GM12878 (cell line): ENCODE data around the gene ADCY5. TPM values are rescaled to one million over a fixed set of nuclear protein-coding genes. Genes with fewer than 3 reads are reported as not detected.

ENCODE experiments used
- ATAC-seq: fragments of 200-7000 bp; cut with Tn5 transposase; 3 replicates; pipeline ENCODE4 v1.9.1; 2020; ENCODE audit warnings: mild to moderate bottlenecking, moderate library complexity
- BruUV-seq: library from RNA; stranded (reverse); fragments of 400-500 nt; replicated peaks from 2 replicates; lab custom pipeline; 2021; lab: Mats Ljungman, UMichigan
- CTCF ChIA-PET: fragments of 300-600 bp; sonication (Branson Sonifier 250); formaldehyde crosslinking; extraction: SDS; loops from one replicate; lab custom pipeline; 2021; ENCODE audit warnings: inconsistent platforms; lab: Yijun Ruan, JAX
- POLR2A ChIA-PET: fragments of 350-600 bp; formaldehyde crosslinking; extraction: SDS; loops from one replicate; lab custom pipeline; 2021; ENCODE audit warnings: inconsistent platforms; lab: Charles Lee
- RAD21 ChIA-PET: fragments of 300-600 bp; sonication (Branson Sonifier 250); formaldehyde crosslinking; loops from one replicate; lab custom pipeline; 2023; ENCODE audit warnings: antibody characterized with exemption; ENCODE audit not compliant: unreplicated experiment; lab: Charles Lee
- SMC1A ChIA-PET: fragments of 300-600 bp; sonication (Branson Sonifier 250); formaldehyde crosslinking; loops from one replicate; lab custom pipeline; 2023; ENCODE audit not compliant: unreplicated experiment, uncharacterized antibody; lab: Charles Lee
- DNase-seq: peaks from one replicate; pipeline ENCODE4 v3.0.0-alpha.2; 2011; ENCODE audit warnings: low read depth, low spot score
- FAIRE-seq: peaks from 3 replicates; lab custom pipeline; 2011; peaks lifted over from hg19 to GRCh38; lab: Jason Lieb, UNC
- H2AFZ ChIP-seq: 2 replicates; pipeline ENCODE4 v1.6.0; 2011; ENCODE audit warnings: low read depth, low read length, control low read depth; ENCODE audit not compliant: control insufficient read depth
- H3K27ac ChIP-seq: 2 replicates; pipeline ENCODE4 v1.5.1; 2011; ENCODE audit warnings: control low read depth; ENCODE audit not compliant: control insufficient read depth, insufficient read depth
- H3K27me3 ChIP-seq, 2 experiments: replicated peaks in 1 of 2; 2 replicates each; pipeline versions ENCODE4 v1.6.0 to v1.6.1; 2011; ENCODE audit warnings: low read length in 1 of 2; ENCODE audit not compliant: control insufficient read depth in 2 of 2, insufficient read depth in 2 of 2
- H3K36me3 ChIP-seq, 2 experiments: 2 replicates each; pipeline ENCODE4 v1.5.1; 2011; ENCODE audit warnings: low read length in 1 of 2; ENCODE audit not compliant: control insufficient read depth in 2 of 2, insufficient read depth in 2 of 2
- H3K4me1 ChIP-seq: 2 replicates; pipeline ENCODE4 v1.6.1; 2011; ENCODE audit warnings: mild to moderate bottlenecking, low read length, moderate library complexity, mixed read lengths; ENCODE audit not compliant: control insufficient read depth, insufficient read depth
- H3K4me2 ChIP-seq: 2 replicates; pipeline ENCODE4 v1.6.0; 2011; ENCODE audit warnings: control low read depth; ENCODE audit not compliant: control insufficient read depth, insufficient read depth
- H3K4me3 ChIP-seq: fragments of 200-600 bp; sonication (generic); 2 replicates; pipeline ENCODE4 v1.5.1; 2016
- H3K79me2 ChIP-seq: 2 replicates; pipeline ENCODE4 v1.6.0; 2011; ENCODE audit warnings: low read length; ENCODE audit not compliant: control insufficient read depth, insufficient read depth
- H3K9ac ChIP-seq: 2 replicates; pipeline ENCODE4 v1.8.0; 2011; ENCODE audit warnings: low read length, control low read depth, mixed read lengths; ENCODE audit not compliant: control insufficient read depth, insufficient read depth
- H3K9me3 ChIP-seq: replicated peaks from 3 replicates; pipeline ENCODE4 v1.5.1; 2011; ENCODE audit warnings: mild to moderate bottlenecking, low read length; ENCODE audit not compliant: control insufficient read depth, insufficient read depth
- H4K20me1 ChIP-seq: 2 replicates; pipeline ENCODE4 v1.6.0; 2011; ENCODE audit not compliant: control insufficient read depth, insufficient read depth
- CBX5 ChIP-seq: sonication (generic); IDR thresholded peaks from 2 replicates; pipeline ENCODE4 v1.6.1; 2016; ENCODE audit warnings: low read depth, moderate library complexity, mild to moderate bottlenecking, inconsistent platforms
- NBN ChIP-seq: fragments of 450-650 bp; IDR thresholded peaks from 2 replicates; pipeline ENCODE4 v1.6.1; 2016
- PBX3 ChIP-seq: IDR thresholded peaks from 2 replicates; pipeline ENCODE4 v1.6.1; 2011; ENCODE audit warnings: mild to moderate bottlenecking, low read depth, low read length, moderate library complexity; ENCODE audit not compliant: insufficient replicate concordance
- SIX5 ChIP-seq: IDR thresholded peaks from 2 replicates; pipeline ENCODE4 v1.6.1; 2011; ENCODE audit warnings: mild to moderate bottlenecking, low read depth, low read length, moderate library complexity; ENCODE audit not compliant: severe bottlenecking
- SMC3 ChIP-seq: IDR thresholded peaks from 2 replicates; pipeline ENCODE4 v1.6.1; 2011; ENCODE audit warnings: low read length, improper control_type of control experiment, borderline replicate concordance
- SUPT20H ChIP-seq: IDR thresholded peaks from 2 replicates; pipeline ENCODE4 v1.6.1; 2011; ENCODE audit warnings: low read depth, mild to moderate bottlenecking, low read length, moderate library complexity, borderline replicate concordance; ENCODE audit not compliant: control insufficient read depth
- TAF1 ChIP-seq: IDR thresholded peaks from 2 replicates; pipeline ENCODE4 v1.6.1; 2011; ENCODE audit warnings: mild to moderate bottlenecking, low read depth, low read length, borderline replicate concordance
- TBL1XR1 ChIP-seq: IDR thresholded peaks from 2 replicates; pipeline ENCODE4 v1.6.1; 2012; ENCODE audit warnings: low read depth, low read length, improper control_type of control experiment
- ZSCAN29 ChIP-seq: fragments of 450-650 bp; IDR thresholded peaks from 2 replicates; pipeline ENCODE4 v1.6.1; 2017; ENCODE audit warnings: mild to moderate bottlenecking, moderate library complexity
- WGBS: methylation state at CpG from one replicate; pipeline ENCODE4 v1.1.6; 2016; ENCODE audit warnings: low lambda C conversion rate; ENCODE audit not compliant: insufficient replicate concordance, insufficient coverage; ENCODE audit errors: missing lambda C conversion rate; 5-methylcytosine and 5-hydroxymethylcytosine counted together
- in situ Hi-C: fragments of 300-500 bp; cut with MboI; formaldehyde crosslinking; loops from 9 replicates; pipeline ENCODE4 v1.14.3; 2018; ENCODE audit warnings: mixed read lengths
- intact Hi-C: fragments of 100-400 bp; cut with micrococcal nuclease; formaldehyde crosslinking; loops from one replicate; pipeline ENCODE4 v1.14.2; 2022; ENCODE audit not compliant: unreplicated experiment
- polyA plus RNA-seq, 11 experiments: library from polyadenylated mRNA; depleted of rRNA in 4 of 11; unstranded in 6 of 11; stranded (reverse) in 5 of 11; fragments of >200 nt; fragmentation: Nextera tagmentation in 4 of 11; fragmentation: Illumina TruSeq in 1 of 11; extraction: Ambion mirVana in 4 of 11; extraction: Trizol in 1 of 11; gene quantifications; 1 replicate in 1 of 11; 2 replicates in 10 of 11; pipeline versions ENCODE4 v1.2.1 to v1.2.3, GENCODE V29; 2011 to 2016; ENCODE audit warnings: inconsistent platforms in 2 of 11, missing spikeins in 2 of 11, low read depth in 1 of 11
- total RNA-seq, 4 experiments: library from RNA; depleted of rRNA in 3 of 4; stranded (reverse); fragments of >200 nt in 3 of 4; fragmentation: Illumina TruSeq in 1 of 4; extraction: Trizol in 1 of 4; gene quantifications; 2 replicates each; pipeline versions ENCODE4 v1.2.1 to v1.2.3, GENCODE V29; 2013 to 2021

Gene ADCY5
- total and polyA plus RNA-seq, 10 of the 15 experiments (the other 5 are each of a cell fraction or from before 2014, with no cell fraction given): under 0.01 to 0.24 (median 0.02) TPM; not detected in 4

GRCh38 chr3:123422457-123422856 is 26.4 kb downstream of the ADCY5 start:
- DNase-seq: no peak
- H3K4me2 ChIP-seq: no peak overlapping the region
- no TSS peak for BruUV-seq
- ChIA-PET SMC1A (interaction anchor here (0.9 to 1.1 kb wide), 2 partner anchors 9 to 85 kb away, joined by 3 read pairs; no protein-coding TSS in a partner anchor), CTCF (interaction anchor here (0.6 kb wide), 1 partner anchor 59 kb away, joined by 3 read pairs; no protein-coding TSS in a partner anchor), POLR2A (no interaction called here), RAD21 (no interaction called here)
- no peak overlapping the region for H2AFZ ChIP-seq
- no peaks in the 10 kb centered on the region for H3K4me1 ChIP-seq
- H3K4me3 ChIP-seq: no peak overlapping the region
- in situ Hi-C loops: no loop called here
- no peak overlapping the region for H3K9ac ChIP-seq
- H4K20me1 ChIP-seq: no peaks in the 10 kb centered on the region
- no peak for ATAC-seq
- peaks cover 0 to 3% of the 10 kb centered on the region in 2 experiments; a peak in 3 of 4 replicates for H3K27me3 ChIP-seq
- no peaks in the 10 kb centered on the region for H3K9me3 ChIP-seq
- 28% methylated on average over 5 of the region's 5 CpGs for WGBS
- H3K27ac ChIP-seq: no peak overlapping the region
- no peaks in the 10 kb centered on the region for H3K79me2 ChIP-seq
- no peak for FAIRE-seq
- H3K36me3 ChIP-seq: no peaks in the 10 kb centered on the region
- TF ChIP-seq TBL1XR1: no peak
- TF ChIP-seq SUPT20H: no peak
- TF ChIP-seq ZSCAN29: no peak
- TF ChIP-seq SIX5: no peak
- no peak for TF ChIP-seq NBN
- TF ChIP-seq PBX3: no peak
- TF ChIP-seq TAF1: no peak
- no peak for TF ChIP-seq CBX5
- TF ChIP-seq SMC3: no peak
- intact Hi-C loops: loop anchor here (1.0 kb wide), 1 partner anchor 55 kb away; no protein-coding TSS in a partner anchor
